ENCODE measurements around the gene CERKL. TPM values are rescaled to one million over a fixed set of nuclear protein-coding genes. Genes with fewer than 3 reads are reported as not detected.

CERKL gene
- total and polyA plus RNA-seq, 4 donors, result 1.3 to 12.0 (median 2.5) TPM

GRCh38 chr2:181499231-181499630, 157.7 kb downstream of the CERKL start:
- peaks cover 0 to 1% (median 0%) of the 10 kb centered on the region in 4 donors for H3K36me3 ChIP-seq (ENCODE audit: control insufficient read depth in 4 of 4, insufficient read depth in 4 of 4, low read length in 4 of 4)
- no peak for DNase-seq
- H3K9me3 ChIP-seq (ENCODE audit: control insufficient read depth in 4 of 4, insufficient read depth in 3 of 4, low read length in 3 of 4), result no peaks in the 10 kb centered on the region
- no peaks in the 10 kb centered on the region for H3K27me3 ChIP-seq (ENCODE audit: control insufficient read depth in 3 of 3, insufficient read depth in 3 of 3, low read length in 2 of 3)
- ATAC-seq (ENCODE audit: insufficient read depth, low FRiP score), result no peak
- no peaks in the 10 kb centered on the region for H3K4me1 ChIP-seq (ENCODE audit: control insufficient read depth in 5 of 5, insufficient read depth in 5 of 5, low read length in 5 of 5)
- no peak overlapping the region for H3K4me3 ChIP-seq
- TF ChIP-seq CTCF (IDR thresholded peaks at IDR 0.05; ENCODE audit: control extremely low read depth, extremely low read depth), result no peak
- no peak overlapping the region for H3K9ac ChIP-seq (ENCODE audit: insufficient read depth in 1 of 2, low read length in 2 of 2)
- WGBS, 2 donors, result 83 to 94% methylated on average over 4 of the region's 4 CpGs
- no peak overlapping the region for H3K27ac ChIP-seq (ENCODE audit: low read depth in 1 of 2, low read length in 1 of 2)

Other genes with a start within 250 kb of the CERKL start
- gene ITGA4, start 199.7 kb downstream of the CERKL start, total RNA-seq, result 10 to 100 TPM; 18.3 to 71.0 TPM
- 10 to 100 TPM in 1 of 2 donors, under 1 TPM in 1; 0.73 to 10.4 TPM for gene ITGA4, start 199.7 kb downstream of the CERKL start, polyA plus RNA-seq
- under 1 TPM in 1 of 2 donors, not detected in 1; 0.82 TPM for gene NEUROD1, start 23.4 kb upstream of the CERKL start, total RNA-seq
- not detected for gene NEUROD1, start 23.4 kb upstream of the CERKL start, polyA plus RNA-seq
- gene ITPRID2, start 234.6 kb upstream of the CERKL start, total RNA-seq, result 100 to 1,000 TPM; 164 to 167 TPM
- gene ITPRID2, start 234.6 kb upstream of the CERKL start, polyA plus RNA-seq, result 10 to 100 TPM; 59.5 to 60.2 TPM

Data from lung (tissue), 12 donors.